Measurements from ENCODE around the gene PRAMEF33.
"Not testable (repeated sequence)": the region's sequence is repeated elsewhere in the genome, so short reads cannot be mapped to it uniquely, and the experiment has no call there.

Gene PRAMEF33, protein sequence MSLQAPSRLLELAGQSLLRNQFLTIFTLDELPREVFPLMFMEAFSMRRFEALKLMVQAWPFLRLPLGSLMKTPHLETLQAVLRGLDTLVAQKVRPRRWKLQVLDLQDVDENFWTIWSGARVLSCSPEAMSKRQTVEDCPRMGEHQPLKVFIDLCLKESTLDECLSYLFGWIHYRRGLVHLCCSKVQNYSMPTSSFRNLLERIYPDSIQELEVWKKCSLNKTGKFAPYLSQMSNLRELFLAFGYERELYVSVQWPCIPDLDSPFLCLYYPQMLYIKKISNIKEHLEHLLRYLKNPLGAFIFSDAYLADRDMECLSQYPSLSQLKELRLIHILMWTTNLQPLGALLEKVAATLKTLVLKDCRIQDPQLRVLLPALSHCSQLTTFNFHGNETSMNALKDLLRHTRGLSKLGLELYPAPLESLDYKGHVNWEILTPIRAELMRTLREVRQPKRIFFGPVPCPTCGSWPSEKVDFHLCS

DNA sequence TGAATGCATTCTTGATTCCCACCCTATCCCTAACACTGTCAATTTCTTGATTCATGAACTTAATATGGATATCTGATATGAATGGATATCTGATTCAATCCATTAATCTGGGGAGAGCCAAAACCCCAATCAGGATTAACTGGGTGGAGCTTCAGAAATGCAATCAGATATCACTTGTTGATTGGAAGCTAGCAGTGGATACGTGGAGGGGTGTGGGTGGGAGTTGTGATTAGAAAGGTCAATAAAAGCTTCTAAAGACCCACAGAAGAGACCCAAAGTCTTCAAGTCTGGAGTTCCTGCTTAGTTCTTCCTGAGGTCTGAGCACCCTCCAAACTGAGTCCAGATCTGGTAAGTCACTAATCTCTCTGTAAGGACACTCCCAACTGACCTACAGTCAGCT is at the start of gene PRAMEF33:
Gene PRAMEF33, plus strand, starts transcription at position 301 of the 400 bp plus-strand sequence. CDS start 2,416 bp downstream, outside the sequence.
- DNase-seq: not testable (repeated sequence)

DNA sequence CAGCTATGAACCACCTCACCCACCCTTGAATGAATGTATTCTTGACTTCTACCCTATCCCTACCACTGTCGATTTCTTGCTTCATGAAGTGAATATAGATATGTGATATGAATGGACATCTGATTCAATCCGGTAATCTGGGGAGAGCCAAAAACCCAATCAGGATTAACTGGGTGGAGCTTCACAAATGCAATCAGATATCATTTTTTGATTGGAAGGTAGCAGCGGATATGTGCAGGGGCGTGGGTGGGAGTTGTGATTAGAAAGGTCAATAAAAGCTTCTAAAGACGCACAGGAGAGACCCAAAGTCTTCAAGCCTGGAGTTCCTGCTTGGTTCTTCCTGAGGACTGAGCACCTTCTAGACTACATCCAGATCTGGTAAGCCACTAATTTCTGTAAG is 49.4 kb upstream of the PRAMEF33 start, which contains the start of gene PRAMEF5:
Gene PRAMEF5, plus strand, starts transcription at position 301 of the 400 bp plus-strand sequence. CDS start 5,071 bp downstream, outside the sequence.
- DNase-seq: not testable (repeated sequence)

DNA sequence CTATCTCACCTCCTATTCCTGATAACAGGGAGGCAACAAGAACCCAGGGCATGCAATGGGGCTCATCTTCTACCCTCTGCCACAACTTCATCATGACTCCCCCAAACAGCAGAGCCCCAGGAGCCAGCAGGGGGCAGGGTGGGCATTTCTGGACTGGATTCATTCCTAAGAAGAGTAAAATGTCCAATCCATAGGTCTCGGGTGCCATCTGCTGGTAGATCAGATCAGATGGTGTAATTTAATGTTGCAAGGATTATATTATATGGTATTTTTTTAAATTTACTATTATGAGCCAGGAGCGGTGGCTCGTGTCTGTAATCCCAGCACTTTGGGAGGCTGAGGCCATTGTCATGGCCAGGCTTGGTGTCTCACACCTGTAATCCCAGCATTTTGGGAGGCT is 38.2 kb upstream of the PRAMEF33 start:
- not testable (repeated sequence) for DNase-seq

DNA sequence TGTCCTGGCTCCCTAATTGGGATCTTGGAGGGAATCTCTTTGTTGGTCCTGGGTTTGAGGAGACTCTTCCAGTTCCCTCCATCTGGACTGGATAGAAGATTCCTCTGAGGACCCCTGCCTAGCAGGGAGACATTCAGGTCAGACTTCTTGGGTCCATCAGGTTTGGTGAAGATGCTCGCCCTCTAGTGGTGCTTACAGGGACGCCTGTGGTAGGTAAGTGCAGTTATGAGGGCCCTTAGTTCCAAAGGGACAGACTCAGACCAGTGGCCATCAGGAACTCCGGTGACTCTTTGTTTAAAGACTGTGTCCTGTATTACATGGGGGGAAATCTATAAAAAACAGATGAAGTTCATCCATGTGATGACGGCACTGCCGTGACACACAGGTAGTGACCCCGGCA is 26.3 kb upstream of the PRAMEF33 start:
- DNase-seq: not testable (repeated sequence)

DNA sequence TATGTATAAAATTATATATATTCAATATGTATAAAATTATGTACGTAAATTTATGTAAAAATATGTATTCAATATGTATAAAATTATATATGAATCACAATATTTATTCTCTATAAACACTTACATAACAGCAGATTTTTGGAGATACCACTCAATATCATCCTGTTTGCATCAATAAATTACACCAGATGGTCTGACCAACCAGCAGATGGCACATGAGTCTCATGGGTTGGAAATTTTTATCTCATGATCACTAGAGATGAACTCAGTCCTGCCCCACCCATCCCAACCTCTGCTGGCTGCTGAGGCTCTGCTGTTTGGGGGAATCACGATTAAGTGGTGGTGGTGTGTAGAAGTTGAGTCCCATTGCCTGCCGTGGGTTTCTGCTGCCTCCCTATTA is 23.7 kb upstream of the PRAMEF33 start:
- DNase-seq: not testable (repeated sequence)

DNA sequence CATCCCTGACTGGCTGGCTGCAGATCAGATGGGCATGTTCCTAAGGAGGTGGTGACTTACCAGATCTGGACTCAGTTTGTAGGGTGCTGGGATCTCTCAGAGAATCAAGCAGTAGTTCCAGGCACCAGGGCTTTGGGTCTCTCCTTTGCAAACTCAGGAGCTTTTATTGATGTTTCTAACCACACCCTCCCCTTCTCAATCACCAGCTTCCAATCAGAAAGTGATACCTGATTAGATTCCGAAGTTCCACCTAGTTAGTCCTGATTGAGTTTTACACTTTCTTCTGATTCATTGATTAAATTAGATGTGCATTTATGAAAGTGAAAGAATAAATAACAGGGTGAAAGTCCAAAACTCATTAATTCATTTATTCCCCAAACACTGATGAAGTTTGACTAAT is 18.3 kb upstream of the PRAMEF33 start, which contains the start of gene PRAMEF8:
Gene PRAMEF8, minus strand, starts transcription at position 101 of the 400 bp plus-strand sequence. CDS start 1,046 bp downstream, outside the sequence.
- DNase-seq: not testable (repeated sequence)

DNA sequence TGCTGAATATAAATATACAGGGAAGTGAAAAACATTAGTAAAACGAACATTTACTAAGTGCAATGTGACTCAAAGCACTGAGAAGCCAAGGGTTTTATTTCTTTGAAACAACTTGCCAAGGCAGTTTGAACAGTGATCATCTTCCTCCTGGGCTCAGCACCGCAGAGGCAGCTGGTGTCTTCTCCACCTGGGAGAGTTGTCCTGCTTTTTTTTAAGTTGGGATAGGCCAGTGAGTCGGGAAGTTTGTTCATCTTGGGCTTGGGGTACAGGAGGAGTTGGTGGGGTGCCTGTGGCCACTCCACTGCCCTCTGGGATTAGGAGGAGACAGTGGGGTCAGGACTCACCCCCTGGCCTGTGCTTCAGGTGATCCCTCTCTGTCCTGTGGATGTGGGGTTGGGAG is 14.3 kb upstream of the PRAMEF33 start:
- DNase-seq: not testable (repeated sequence)

DNA sequence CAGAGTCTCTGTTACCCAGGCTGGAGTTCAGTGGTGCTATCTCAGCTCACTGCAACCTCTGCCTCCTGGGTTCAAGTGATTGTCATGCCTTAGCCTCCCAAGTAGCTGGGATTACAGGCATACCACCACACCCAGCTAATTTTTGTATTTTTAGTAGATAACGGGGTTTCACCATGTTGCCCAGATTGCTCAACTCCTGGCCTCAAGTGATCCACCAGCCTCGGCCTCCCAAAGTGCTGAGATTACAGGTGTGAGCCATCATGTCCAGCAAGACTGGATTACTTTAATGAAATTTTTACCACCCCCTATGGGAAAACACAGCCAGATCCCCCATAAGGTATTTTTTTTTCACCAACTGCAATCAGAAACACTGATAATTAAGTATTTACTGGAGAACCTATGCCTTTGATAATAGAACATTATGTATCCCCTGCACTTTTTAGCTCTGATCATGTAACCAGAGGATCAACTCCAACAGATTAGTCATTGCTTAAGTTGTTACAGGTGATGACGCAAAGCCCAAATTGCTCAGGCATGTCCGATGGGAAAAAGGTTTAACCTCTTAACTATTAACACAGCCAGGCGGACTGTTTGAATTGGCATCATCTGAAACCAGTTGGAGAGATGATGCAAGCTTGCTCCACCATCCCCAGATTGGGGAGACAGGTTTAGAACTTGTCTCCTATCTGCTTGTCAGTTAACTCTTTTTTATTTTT is 6.0 kb upstream of the PRAMEF33 start:
- not testable (repeated sequence) for DNase-seq

DNA sequence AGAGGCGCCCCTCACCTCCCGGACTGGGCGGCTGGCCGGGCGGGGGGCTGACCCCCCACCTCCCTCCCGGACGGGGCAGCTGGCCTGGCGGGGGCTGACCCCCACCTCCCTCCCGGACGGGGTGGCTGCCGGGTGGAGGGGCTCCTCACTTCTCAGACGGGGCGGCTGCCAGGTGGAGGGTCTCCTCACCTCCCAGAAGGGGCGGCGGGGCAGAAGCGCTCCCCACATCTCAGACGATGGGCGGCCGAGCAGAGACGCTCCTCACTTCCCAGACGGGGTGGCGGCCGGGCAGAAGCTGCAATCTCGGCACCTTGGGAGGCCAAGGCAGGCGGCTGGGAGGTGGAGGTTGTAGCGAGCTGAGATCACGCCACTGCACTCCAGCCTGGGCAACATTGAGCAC is 4.6 kb upstream of the PRAMEF33 start:
- DNase-seq: not testable (repeated sequence)

DNA sequence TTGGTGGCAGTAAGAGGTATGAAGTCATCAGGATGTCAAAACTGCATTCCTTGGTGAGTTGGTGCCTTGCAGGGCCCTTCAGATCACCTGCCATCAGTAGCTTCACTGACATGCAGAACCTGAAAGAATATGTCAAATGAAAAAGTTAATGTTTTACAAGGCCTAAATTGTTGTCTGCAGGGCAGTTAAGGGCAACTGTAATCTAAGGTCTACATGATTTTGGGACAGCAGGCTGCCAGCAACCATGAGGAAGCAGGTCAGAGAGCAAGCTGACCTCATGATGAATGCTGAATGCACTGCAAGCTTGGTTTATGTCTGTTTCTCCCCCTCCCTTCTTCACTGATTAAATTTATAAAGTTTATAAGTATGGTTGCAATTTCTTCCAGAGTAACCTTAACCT is 1.1 kb upstream of the PRAMEF33 start:
- not testable (repeated sequence) for DNase-seq

DNA sequence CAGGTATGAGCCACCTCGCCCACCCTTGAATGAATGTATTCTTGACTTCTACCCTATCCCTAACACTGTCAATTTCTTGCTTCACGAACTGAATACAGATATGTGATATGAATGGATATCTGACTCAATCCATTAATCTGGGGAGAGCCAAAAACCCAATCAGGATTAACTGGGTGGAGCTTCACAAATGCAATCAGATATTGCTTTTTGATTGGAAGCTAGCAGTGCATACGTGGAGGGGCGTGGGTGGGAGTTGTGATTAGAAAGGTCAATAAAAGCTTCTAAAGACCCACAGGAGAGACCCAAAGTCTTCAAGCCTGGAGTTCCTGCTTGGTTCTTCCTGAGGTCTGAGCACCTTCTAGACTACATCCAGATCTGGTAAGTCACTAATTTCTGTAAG is 11.9 kb downstream of the PRAMEF33 start, which contains the start of gene PRAMEF15:
Gene PRAMEF15, plus strand, starts transcription at position 301 of the 400 bp plus-strand sequence. CDS start 2,827 bp downstream, outside the sequence.
- not testable (repeated sequence) for DNase-seq

DNA sequence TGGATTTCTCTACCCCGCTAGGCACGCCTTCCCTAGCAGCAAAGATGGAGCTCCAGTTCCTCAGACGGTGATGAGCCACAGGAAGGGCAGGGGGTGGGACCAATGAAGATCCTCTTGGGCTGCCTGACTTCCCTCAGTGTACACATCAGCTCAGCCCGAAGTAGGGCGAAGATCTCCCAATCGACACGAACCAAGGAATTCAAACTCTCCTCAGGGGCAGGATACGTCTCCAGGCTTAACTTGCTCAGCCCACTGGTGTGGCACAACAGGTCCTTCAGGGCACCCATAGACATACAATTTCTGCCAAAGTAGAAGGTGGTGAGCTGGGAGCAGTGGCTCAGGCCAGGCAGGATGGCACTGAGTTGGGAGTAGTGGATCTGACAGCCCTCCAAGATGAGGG is 39.2 kb downstream of the PRAMEF33 start:
- not testable (repeated sequence) for DNase-seq

DNA sequence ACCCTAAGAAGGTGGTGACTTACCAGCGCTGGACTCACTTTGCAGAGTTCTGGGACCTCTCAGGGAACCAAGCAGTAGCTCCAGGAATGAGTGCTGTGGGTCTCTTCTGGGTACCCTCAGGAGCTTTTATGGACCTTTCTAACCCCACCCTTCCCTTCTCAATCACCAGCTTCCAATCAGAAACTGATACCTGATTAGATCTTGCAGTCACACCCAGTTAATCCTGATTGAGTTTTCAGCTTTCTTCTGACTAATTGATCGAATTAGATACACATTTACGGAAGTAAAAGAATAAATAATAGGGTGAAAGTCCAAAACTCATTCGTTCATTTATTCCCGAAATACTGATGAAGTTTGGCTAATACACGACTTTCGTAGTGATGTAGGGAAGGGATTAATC is 43.7 kb downstream of the PRAMEF33 start, which contains the start of gene PRAMEF14:
Gene PRAMEF14, minus strand, starts transcription at position 101 of the 400 bp plus-strand sequence. CDS start 1,820 bp downstream, outside the sequence.
- not testable (repeated sequence) for DNase-seq

DNA sequence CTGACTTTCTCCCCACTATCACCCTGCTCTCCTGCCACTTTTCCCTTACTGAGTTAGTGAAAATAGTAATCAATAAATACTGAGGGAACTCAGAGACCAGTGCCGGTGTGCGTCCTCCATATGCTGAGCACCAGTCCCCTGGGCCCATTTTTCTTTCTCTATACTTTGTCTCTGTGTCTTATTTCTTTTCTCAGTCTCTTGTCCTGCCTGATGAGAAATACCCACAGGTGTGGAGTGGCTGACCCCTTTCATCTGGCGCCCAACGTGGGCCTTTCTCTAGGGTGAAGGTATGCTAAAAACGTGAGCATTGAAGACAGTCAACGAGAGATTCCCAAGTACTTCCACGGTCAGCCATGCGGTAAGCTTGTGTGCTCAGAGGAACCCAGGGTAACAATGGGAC is 50.1 kb downstream of the PRAMEF33 start:
- DNase-seq: not testable (repeated sequence)

DNA sequence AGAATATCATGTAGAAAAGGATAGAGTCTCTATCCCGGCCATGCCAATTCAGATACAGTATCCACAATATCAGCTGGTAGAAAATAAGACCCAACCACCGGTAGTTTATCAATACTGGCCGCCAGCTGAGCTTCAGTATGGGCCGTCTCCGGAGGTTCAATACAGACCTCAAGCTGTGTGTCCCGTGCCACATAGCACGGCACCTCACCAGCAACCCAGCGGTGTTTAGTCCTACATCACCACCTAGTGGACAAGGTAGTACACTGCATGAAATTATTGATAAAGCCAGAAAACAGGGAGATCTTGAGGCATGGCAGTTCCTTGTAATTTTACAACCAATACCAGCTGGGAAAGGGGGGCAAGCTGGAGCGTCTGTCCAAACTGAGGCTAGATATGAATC is 51.1 kb downstream of the PRAMEF33 start:
- DNase-seq: not testable (repeated sequence)

DNA sequence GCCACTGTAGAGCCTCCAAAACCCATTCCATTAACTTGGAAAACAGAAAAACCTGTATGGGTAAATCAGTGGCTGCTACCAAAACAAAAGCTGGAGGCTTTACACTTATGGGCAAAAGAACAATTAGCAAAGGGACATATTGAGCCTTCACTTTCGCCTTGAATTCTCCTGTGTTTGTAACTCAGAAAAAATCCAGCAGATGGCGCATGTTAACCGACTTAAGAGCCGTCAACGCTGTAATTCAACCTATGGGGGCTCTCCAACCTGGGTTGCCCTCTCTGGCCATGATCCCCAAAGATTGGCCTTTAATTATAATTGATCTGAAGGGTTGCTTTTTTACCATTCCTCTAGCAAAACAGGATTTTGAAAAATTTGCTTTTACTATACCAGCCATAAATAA is 53.4 kb downstream of the PRAMEF33 start:
- DNase-seq: peak; percentile 37

All from NCI-H1105 (cell line).